Gastroesophageal sphincter (tissue), 3 donors: Measurements from ENCODE around the gene ARTN.

Experiments used
- CTCF ChIP-seq, 4 experiments: fragments of 200-600 bp in 2 of 4; fragments of 450-650 bp in 2 of 4; sonication (generic) in 1 of 4; IDR thresholded peaks; one replicate each; pipeline ENCODE4 v1.5.1; 2017 to 2019; ENCODE audit warnings: antibody characterized with exemption in 4 of 4, mild to moderate bottlenecking in 2 of 4, moderate library complexity in 2 of 4
- EP300 ChIP-seq: sonication (generic); formaldehyde crosslinking; IDR thresholded peaks from one replicate; pipeline ENCODE4 v1.6.1; 2017; ENCODE audit warnings: antibody characterized with exemption, mild to moderate bottlenecking
- POLR2AphosphoS5 ChIP-seq: sonication (generic); formaldehyde crosslinking; IDR thresholded peaks from one replicate; pipeline ENCODE4 v1.6.1; 2017; ENCODE audit warnings: antibody characterized with exemption

- TF ChIP-seq POLR2AphosphoS5 = no peak
- no peak for TF ChIP-seq CTCF (IDR thresholded peaks at IDR 0.05)
- TF ChIP-seq EP300 = no peak
These were observed at the start of gene ARTN for GRCh38 chr1:43933386-43934100.
